SH-SY5Y (cell line): ENCODE data around the gene TMEM271.

ENCODE experiments used
- GATA2 ChIP-seq: IDR thresholded peaks from 2 replicates; pipeline ENCODE4 v1.6.1; 2011; ENCODE audit warnings: mild to moderate bottlenecking, low read depth, low read length
- GATA3 ChIP-seq: IDR thresholded peaks from 2 replicates; pipeline ENCODE4 v1.6.1; 2011; ENCODE audit warnings: low read depth, mild to moderate bottlenecking, low read length, moderate library complexity

DNA sequence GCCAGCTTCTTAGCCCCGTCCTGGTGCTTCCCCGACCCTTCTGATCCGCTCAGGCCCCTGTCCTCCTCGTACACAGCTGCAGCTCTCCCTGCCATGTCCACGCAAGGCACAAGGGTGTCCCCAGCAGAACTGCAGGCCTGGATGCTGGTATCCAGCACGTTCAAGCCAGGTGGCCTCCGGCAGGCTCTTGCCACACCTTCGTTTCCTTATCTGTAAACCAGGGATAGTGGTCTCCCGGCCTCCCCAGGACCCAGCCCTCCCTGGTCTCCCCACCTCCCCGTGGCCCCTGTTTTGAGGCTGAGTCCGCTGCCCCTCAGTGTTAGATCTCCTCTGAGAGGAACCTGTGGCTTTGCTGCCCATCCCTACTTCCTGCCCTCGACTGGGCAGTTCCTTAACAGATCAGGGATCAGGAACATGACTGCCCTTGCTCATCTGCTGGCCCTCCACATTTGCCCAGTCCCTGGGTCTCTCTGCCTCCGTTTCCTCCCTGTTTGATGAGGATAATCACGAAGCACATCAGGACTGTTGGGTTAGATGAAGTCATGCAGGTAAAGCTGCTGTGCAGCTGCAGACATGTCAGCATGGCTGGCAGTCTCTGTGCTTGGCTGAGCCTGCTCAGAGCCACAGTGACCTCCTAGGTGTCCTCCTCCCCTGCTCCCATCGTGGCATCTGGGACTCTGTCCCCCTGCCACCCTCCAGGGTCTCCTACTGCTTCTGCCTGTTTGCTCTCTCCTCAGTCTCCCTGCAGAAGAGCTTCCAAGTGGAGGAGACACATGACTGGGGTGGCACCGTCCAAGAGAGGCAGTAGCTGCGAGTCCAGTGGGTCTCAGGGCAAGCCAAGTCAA, 44.2 kb downstream of the TMEM271 start:
- TF ChIP-seq GATA2 (no peak), GATA3 (no peak)
